Measurements from ENCODE around the gene ORM1. TPM values are rescaled to one million over a fixed set of nuclear protein-coding genes. Genes with fewer than 3 reads are reported as not detected.

Gene ORM1
- total and polyA plus RNA-seq, 10 of the 15 experiments (the other 5 are each of a cell fraction or from before 2014, with no cell fraction given): 4.4 TPM; not detected in 9

GRCh38 chr9:114281473-114282103 lies 41.3 kb upstream of the ORM1 start (continued):
- TF ChIP-seq FOS (IDR thresholded peaks at IDR 0.05; ENCODE audit: borderline replicate concordance, extremely low read depth, insufficient read length): no peak
- TF ChIP-seq BCLAF1 (IDR thresholded peaks at IDR 0.05): no peak

GRCh38 chr9:114282104-114282485 lies 40.8 kb upstream of the ORM1 start:
- Histone ChIP-seq H3K4me3 (no peak overlapping the region), H4K20me1 (ENCODE audit: control insufficient read depth, insufficient read depth) (no peaks in the 10 kb centered on the region), H3K79me2 (ENCODE audit: control insufficient read depth, insufficient read depth, low read length) (no peaks in the 10 kb centered on the region), H3K9ac (ENCODE audit: control insufficient read depth, insufficient read depth, low read length) (no peak overlapping the region), H3K9me3 (replicated peaks; ENCODE audit: control insufficient read depth, insufficient read depth, low read length) (no peaks in the 10 kb centered on the region), H3K36me3 (ENCODE audit: control insufficient read depth in 2 of 2, insufficient read depth in 2 of 2, low read length in 1 of 2) (no peaks in the 10 kb centered on the region), H3K27ac (ENCODE audit: control insufficient read depth, insufficient read depth) (no peak overlapping the region), H3K4me1 (ENCODE audit: control insufficient read depth, insufficient read depth, low read length) (no peaks in the 10 kb centered on the region), H2AFZ (ENCODE audit: control insufficient read depth, low read depth, low read length) (no peak overlapping the region), H3K27me3 (replicated peaks in 1 of 2; ENCODE audit: control insufficient read depth in 2 of 2, insufficient read depth in 2 of 2, low read length in 1 of 2) (peaks cover 0 to 3% of the 10 kb centered on the region in 2 experiments; a peak in 1 of 4 replicates), H3K4me2 (ENCODE audit: control insufficient read depth, insufficient read depth) (no peak overlapping the region)
- intact Hi-C loops (cut with micrococcal nuclease; ENCODE audit: unreplicated experiment) (no loop called here), in situ Hi-C loops (cut with MboI) (loop anchor here (10.0 to 25.0 kb wide), 2 partner anchors 127 to 195 kb away; partner anchors contain the start of genes AMBP, COL27A1 and KIF12)
- RAD21 ChIA-PET (ENCODE audit: unreplicated experiment): no interaction called here
- no TSS peak for BruUV-seq (replicated peaks)
- no peak for DNase-seq (ENCODE audit: low read depth, low spot score)
- no peak for ATAC-seq
- SMC1A ChIA-PET (ENCODE audit: uncharacterized antibody, unreplicated experiment): no interaction called here
- POLR2A ChIA-PET: no interaction called here
- FAIRE-seq: no peak
- CTCF ChIA-PET: no interaction called here
- 62% methylated on average over 6 of the region's 10 CpGs for WGBS (ENCODE audit: insufficient coverage, insufficient replicate concordance, low lambda C conversion rate, missing lambda C conversion rate)
- TF ChIP-seq IRF5 (IDR thresholded peaks at IDR 0.05; ENCODE audit: borderline replicate concordance) (no peak), HDAC6 (IDR thresholded peaks at IDR 0.05; ENCODE audit: unreplicated experiment) (no peak), ZSCAN29 (IDR thresholded peaks at IDR 0.05) (no peak), WRNIP1 (IDR thresholded peaks at IDR 0.05; ENCODE audit: borderline replicate concordance, low read depth, low read length) (no peak), CTCF (IDR thresholded peaks at IDR 0.05 in 2 of 3, conservative IDR thresholded peaks at IDR 0.05 in 1 of 3; ENCODE audit: control insufficient read depth in 2 of 3, extremely low read depth in 1 of 3, insufficient read depth in 1 of 3, low read depth in 3 of 3, low read length in 3 of 3) (no peak), SKIL (IDR thresholded peaks at IDR 0.05; ENCODE audit: low read depth, poor library complexity, severe bottlenecking) (no peak), ZNF274 (IDR thresholded peaks at IDR 0.05; ENCODE audit: insufficient read depth, insufficient read length) (no peak), NR2C1 (IDR thresholded peaks at IDR 0.05) (no peak), ZNF217 (IDR thresholded peaks at IDR 0.05) (no peak), SPI1 (IDR thresholded peaks at IDR 0.05; ENCODE audit: borderline replicate concordance, insufficient read depth, low read depth, low read length) (no peak)

Data from GM12878 (cell line).